Measurements from ENCODE around the gene PEF1.

GRCh38 chr1:31681415-31681814 lies 36.7 kb upstream of the PEF1 start:
- no peak for TF ChIP-seq EZH2 (IDR thresholded peaks at IDR 0.05; ENCODE audit: low read length, unreplicated experiment)
- TF ChIP-seq CTCF (conservative IDR thresholded peaks at IDR 0.05; ENCODE audit: low read depth, low read length): no peak
